Measurements from ENCODE around the gene OLFML3.
A peak's percentile ranks its signal among the peaks of the same experiment; 100 is the strongest.

The OLFML3 gene

GRCh38 chr1:113951719-113952118, 27.6 kb upstream of the OLFML3 start:
- no peaks in the 10 kb centered on the region for H3K27me3 ChIP-seq (ENCODE audit: insufficient read depth, low read depth, severe bottlenecking)
- TF ChIP-seq CTCF (IDR thresholded peaks at IDR 0.05; ENCODE audit: low read depth, low read length), result no peak
- H3K36me3 ChIP-seq, result peaks cover 38% of the 10 kb centered on the region

GRCh38 chr1:113957984-113958383, 21.3 kb upstream of the OLFML3 start:
- no peak overlapping the region for H3K27ac ChIP-seq
- DNase-seq, result no peak
- no peaks in the 10 kb centered on the region for H3K27me3 ChIP-seq (ENCODE audit: insufficient read depth, low read depth, severe bottlenecking)
- no peaks in the 10 kb centered on the region for H3K9me3 ChIP-seq (ENCODE audit: severe bottlenecking)
- H3K4me3 ChIP-seq (ENCODE audit: low read depth, low read length), result no peak overlapping the region
- TF ChIP-seq CTCF (IDR thresholded peaks at IDR 0.05; ENCODE audit: low read depth, low read length), result no peak
- peaks cover 77% of the 10 kb centered on the region for H3K36me3 ChIP-seq

More at GRCh38 chr1:113951719-113952118, 27.6 kb upstream of the OLFML3 start:
- DNase-seq, result no peak
- Histone ChIP-seq H3K9me3 (ENCODE audit: severe bottlenecking) (no peaks in the 10 kb centered on the region), H3K4me3 (ENCODE audit: low read depth, low read length) (no peak overlapping the region), H3K27ac (no peak overlapping the region)

GRCh38 chr1:113958691-113959090, 20.6 kb upstream of the OLFML3 start:
- H3K36me3 ChIP-seq, result peaks cover 78% of the 10 kb centered on the region
- no peak for TF ChIP-seq CTCF (IDR thresholded peaks at IDR 0.05; ENCODE audit: low read depth, low read length)
- no peak overlapping the region for H3K4me3 ChIP-seq (ENCODE audit: low read depth, low read length)
- DNase-seq, result no peak
- H3K27ac ChIP-seq, result no peak overlapping the region
- H3K27me3 ChIP-seq (ENCODE audit: insufficient read depth, low read depth, severe bottlenecking), result no peaks in the 10 kb centered on the region
- no peaks in the 10 kb centered on the region for H3K9me3 ChIP-seq (ENCODE audit: severe bottlenecking)

- TF ChIP-seq CTCF (IDR thresholded peaks at IDR 0.05; ENCODE audit: low read depth, low read length), result 0 out of 2 replicates have a peak, but pooled peaks have one; percentile 9
- H3K9me3 ChIP-seq (ENCODE audit: severe bottlenecking), result no peaks in the 10 kb centered on the region
- no peaks in the 10 kb centered on the region for H3K27me3 ChIP-seq (ENCODE audit: insufficient read depth, low read depth, severe bottlenecking)
- H3K4me3 ChIP-seq (ENCODE audit: low read depth, low read length), result no peak overlapping the region
- no peak overlapping the region for H3K27ac ChIP-seq
- H3K36me3 ChIP-seq, result peaks cover 83% of the 10 kb centered on the region
- no peak for DNase-seq
Measured at GRCh38 chr1:113963281-113963906, 15.9 kb upstream of the OLFML3 start.

- H3K27me3 ChIP-seq (ENCODE audit: insufficient read depth, low read depth, severe bottlenecking), result no peaks in the 10 kb centered on the region
- H3K36me3 ChIP-seq, result peaks cover 88% of the 10 kb centered on the region
- TF ChIP-seq CTCF (IDR thresholded peaks at IDR 0.05; ENCODE audit: low read depth, low read length), result no peak
- no peaks in the 10 kb centered on the region for H3K9me3 ChIP-seq (ENCODE audit: severe bottlenecking)
- no peak overlapping the region for H3K4me3 ChIP-seq (ENCODE audit: low read depth, low read length)
- no peak overlapping the region for H3K27ac ChIP-seq
- DNase-seq, result no peak
Measured at GRCh38 chr1:113965703-113966412, 13.4 kb upstream of the OLFML3 start.

All from WERI-Rb-1 (cell line).